Measurements from ENCODE around the gene AK5.

Gene AK5, protein sequence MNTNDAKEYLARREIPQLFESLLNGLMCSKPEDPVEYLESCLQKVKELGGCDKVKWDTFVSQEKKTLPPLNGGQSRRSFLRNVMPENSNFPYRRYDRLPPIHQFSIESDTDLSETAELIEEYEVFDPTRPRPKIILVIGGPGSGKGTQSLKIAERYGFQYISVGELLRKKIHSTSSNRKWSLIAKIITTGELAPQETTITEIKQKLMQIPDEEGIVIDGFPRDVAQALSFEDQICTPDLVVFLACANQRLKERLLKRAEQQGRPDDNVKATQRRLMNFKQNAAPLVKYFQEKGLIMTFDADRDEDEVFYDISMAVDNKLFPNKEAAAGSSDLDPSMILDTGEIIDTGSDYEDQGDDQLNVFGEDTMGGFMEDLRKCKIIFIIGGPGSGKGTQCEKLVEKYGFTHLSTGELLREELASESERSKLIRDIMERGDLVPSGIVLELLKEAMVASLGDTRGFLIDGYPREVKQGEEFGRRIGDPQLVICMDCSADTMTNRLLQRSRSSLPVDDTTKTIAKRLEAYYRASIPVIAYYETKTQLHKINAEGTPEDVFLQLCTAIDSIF

DNA sequence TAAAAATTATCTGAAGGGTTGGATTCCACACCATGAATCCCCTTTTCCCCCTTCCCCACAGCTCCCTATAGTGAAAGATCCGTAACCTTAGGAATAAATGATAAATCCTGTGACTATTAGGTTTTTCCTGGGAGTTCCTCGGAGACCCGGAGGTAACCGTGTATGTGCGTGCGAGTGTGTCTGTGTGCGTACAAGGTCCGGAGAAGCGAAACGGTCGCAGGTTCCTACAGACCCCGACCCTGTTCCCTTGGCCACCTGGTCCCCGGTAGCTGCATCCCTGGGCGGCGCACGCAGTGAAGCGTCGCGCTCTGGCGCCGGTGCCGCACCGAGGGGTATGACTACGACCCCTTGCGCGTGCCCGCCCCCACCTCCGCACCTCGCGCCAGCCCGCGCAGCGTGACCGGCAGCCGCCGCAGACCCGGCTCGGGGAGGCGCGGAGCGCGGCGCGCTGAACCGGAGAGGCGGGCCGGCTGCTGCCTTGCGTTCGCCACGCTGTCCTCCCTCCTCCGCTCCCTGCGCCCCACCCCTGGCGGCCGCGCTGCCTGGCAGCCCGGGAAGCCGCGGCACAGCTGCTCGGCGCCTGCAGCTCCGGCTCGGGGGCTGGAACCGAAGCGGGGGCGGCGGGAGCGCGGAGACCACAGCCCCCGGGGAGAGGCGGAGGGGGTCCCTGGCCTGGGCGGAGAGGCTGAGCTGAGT is at the start of gene AK5:
Gene AK5 (plus strand): TSS at position 529 of the 696 bp plus-strand sequence. CDS start 295 bp downstream, outside the sequence.
- H3K27ac ChIP-seq = peak within 1 kb of the TSS; percentile 81
- TF ChIP-seq, protein P1, sequence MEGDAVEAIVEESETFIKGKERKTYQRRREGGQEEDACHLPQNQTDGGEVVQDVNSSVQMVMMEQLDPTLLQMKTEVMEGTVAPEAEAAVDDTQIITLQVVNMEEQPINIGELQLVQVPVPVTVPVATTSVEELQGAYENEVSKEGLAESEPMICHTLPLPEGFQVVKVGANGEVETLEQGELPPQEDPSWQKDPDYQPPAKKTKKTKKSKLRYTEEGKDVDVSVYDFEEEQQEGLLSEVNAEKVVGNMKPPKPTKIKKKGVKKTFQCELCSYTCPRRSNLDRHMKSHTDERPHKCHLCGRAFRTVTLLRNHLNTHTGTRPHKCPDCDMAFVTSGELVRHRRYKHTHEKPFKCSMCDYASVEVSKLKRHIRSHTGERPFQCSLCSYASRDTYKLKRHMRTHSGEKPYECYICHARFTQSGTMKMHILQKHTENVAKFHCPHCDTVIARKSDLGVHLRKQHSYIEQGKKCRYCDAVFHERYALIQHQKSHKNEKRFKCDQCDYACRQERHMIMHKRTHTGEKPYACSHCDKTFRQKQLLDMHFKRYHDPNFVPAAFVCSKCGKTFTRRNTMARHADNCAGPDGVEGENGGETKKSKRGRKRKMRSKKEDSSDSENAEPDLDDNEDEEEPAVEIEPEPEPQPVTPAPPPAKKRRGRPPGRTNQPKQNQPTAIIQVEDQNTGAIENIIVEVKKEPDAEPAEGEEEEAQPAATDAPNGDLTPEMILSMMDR (conservative IDR thresholded peaks at IDR 0.05) = peak; percentile 12; the same call in 1 of the 2 replicates

DNA sequence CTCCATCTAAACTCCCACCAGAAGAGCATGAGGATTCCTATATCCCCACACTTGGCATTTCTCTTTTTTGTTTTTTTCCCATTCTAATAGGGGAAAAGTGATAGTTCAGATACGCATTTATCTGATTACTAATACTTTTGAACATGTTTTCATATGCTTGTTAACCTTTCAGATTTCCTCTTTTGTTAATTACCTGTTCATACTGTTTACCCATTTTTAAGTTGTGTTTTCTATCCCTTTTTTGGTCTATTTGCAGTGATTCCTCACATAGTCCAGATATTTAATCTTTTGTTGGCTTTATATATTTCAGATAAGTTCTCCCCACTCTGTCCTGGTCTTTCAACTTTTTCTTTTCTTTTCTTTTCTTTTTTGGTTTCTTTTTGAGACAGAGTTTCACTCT is 49.0 kb upstream of the AK5 start:
- TF ChIP-seq, protein P1 (conservative IDR thresholded peaks at IDR 0.05) = no peak
- H3K27ac ChIP-seq = no peak overlapping the region

DNA sequence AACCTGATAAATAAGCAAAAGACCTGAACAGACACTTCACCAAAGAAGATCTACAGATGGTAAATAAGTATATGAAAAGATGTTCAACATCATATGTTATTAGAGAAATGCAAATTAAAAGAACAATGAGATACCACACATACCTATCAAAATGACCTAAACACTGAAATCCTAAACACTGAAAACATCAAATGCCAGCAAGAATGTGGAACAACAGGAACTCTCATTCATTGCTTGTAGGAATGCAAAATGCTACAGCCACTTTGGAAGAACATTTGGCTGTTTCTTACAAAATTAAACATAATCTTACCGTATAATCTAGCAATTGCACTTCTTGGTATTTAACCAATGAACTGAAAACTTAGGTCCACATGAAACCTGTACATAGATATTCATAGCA is 47.7 kb upstream of the AK5 start:
- TF ChIP-seq, protein P1 (conservative IDR thresholded peaks at IDR 0.05) = no peak
- H3K27ac ChIP-seq = no peak overlapping the region

DNA sequence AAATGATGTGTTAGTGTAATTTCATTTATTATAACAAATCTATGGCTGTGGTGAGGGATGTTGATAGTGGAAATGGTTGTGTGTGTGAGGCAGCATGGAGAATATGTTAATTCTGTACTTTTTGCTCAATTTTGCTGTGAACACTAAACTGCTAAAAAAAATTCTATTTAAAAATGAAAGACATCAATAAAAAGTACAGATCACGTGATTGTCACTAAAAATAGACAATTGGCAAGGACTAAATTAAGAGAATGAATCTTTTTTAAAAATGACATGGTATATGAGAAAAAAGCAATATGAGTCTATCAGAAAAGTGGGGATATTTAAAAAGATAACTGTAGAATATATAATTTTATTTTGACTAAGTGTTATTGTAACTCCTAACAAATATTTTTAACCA is 46.9 kb upstream of the AK5 start:
- no peak overlapping the region for H3K27ac ChIP-seq
- TF ChIP-seq, protein P1 (conservative IDR thresholded peaks at IDR 0.05) = no peak

DNA sequence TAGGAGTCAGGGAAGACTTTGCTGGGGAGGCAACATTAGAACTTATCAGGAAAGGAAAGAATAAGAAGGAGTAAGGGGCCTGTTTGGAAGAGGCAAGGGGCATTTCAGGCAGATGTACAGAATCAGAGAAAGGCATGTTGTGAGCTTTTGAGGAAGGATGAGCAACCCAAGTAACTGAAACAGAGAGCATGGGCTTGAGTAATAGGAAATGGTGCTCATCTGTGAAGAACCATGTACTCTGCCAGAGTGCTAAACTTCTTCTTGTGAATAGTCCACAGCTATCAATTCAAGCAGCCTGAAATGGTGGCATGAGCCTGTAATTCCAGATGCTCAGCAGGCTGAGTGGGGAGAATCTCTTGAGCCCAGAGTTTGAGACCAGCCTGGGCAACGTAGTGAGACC is 43.4 kb upstream of the AK5 start:
- H3K27ac ChIP-seq = peak overlapping the region; percentile 63

DNA sequence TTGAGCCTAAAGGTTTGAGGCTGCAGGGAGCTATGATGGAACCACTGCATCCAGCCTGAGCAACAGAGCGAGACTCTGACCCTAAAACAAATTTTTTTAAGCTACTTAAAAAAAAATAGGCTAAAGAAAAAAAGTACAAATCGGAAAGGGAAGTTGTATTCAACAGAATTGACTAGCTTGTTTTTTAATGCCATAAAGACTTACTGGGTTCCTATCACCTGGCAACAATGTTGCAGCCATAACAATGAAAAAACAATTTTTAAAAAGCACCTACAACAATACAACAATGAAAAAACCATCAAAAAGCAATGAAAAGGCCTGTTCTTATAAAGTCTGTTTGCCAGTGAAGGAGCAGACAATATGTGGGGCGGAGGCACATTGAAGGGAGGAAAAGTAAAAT is 42.5 kb upstream of the AK5 start:
- TF ChIP-seq, protein P1 (conservative IDR thresholded peaks at IDR 0.05) = no peak
- no peak overlapping the region; the same call in 1 of the 2 replicates for H3K27ac ChIP-seq

More for the DNA sequence above, 43.4 kb upstream of the AK5 start:
- TF ChIP-seq, protein P1 (conservative IDR thresholded peaks at IDR 0.05) = no peak

DNA sequence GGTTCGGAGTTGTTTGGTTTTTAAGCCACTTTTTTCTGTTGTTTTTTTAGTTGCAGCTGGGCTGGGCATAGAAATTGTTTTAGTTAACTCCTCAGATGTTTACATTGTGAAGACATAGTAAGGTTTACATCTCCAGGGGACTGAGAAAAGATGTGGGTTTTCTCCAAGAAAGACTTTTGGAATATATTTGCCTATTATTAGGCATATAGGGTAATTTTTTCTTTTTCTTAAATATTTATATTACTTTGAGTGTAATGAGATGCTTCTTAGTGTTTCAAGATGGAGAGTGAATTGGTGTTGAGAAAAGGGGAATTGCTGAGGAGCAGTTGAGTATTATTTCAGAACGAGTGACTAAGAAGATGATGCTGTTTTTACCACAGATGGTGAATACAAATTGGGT is 36.0 kb upstream of the AK5 start:
- H3K27ac ChIP-seq = no peak overlapping the region
- TF ChIP-seq, protein P1 (conservative IDR thresholded peaks at IDR 0.05) = no peak

Data from VCaP (cell line).